ENCODE data around the gene ZBTB12.

Gene ZBTB12

GRCh38 chr6:31896856-31897611, 4.9 kb downstream of the ZBTB12 start:
- no peak for DNase-seq (ENCODE audit: low read depth)

GRCh38 chr6:31896493-31896855, 5.4 kb downstream of the ZBTB12 start:
- DNase-seq (ENCODE audit: low read depth): no peak

- no peak for DNase-seq (ENCODE audit: low read depth)
Observed at GRCh38 chr6:31892821-31893220, 9.1 kb downstream of the ZBTB12 start.

DNA sequence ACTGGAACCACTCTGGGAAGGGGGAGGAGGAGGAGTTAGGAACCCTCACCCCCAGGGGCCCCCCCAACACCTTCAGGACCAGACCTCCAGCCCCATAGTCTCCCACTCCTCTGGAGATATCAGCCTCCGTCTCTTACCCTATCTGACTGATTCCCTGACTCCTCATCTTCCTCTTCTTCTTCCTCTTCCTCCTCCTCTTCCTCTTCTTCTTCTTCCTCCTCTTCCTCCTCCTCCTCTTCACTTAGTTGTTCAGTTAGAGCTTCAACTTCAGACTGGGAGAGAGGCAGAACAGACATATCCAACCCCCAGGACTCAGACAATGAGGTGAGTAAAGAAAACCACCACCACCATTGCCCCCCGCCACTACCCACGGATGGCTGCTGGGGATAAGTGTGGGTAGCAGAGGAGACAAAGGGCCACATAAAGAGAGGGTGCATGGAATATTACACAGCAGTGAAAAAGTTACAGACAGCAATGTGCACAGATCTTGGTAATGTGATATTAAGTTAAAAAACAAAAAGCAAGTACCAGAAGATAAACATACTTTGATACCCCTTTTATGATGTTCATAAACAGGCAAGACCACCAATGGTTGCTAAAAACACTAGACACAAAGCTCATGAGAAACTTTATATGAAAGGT, 12.4 kb downstream of the ZBTB12 start:
- no peak for DNase-seq (ENCODE audit: low read depth)

- no peak for DNase-seq (ENCODE audit: low read depth)
Observed at GRCh38 chr6:31888276-31889258, 13.3 kb downstream of the ZBTB12 start.

DNA sequence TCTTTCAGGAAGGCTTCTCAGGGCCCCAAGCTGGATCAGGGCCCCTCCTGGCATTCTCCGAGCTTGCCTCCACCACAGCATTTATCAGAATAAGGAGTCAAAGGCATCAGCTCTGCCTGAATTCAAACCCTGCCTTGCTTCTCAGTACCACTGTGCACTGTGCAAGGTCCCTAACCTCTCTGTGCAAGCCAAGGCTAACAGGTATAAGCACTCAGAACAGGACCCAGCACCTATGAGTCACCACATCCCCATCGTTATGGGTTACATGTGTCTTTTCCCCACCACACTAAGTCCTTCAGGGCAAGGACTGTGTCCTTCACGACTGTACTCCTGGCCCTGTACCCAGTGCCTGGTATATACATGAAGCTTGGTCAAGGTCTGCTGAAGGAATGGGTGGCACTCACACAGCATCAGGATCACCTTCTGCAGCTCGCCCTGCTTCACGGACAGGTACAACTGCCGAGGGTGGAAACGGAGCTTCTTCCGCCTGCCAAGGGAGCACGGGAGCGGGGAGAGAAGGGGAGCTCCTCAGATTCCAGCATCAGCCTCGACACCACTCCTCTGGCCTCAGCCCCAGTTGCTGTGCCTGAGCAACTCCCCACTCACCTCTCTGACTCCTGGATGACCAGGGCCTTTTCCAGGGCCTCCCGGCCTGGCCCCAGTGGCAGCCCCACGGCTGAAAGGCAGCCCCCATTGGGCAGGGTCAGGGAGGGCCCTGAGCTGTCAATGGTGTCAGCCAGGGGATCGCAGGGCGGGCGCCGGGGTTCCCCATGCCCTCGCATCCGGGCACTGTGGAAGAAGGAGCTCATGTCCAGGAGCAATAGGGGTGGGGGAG, 14.5 kb downstream of the ZBTB12 start:
- DNase-seq (ENCODE audit: low read depth): no peak

GRCh38 chr6:31886541-31886991, 15.3 kb downstream of the ZBTB12 start:
- no peak for DNase-seq (ENCODE audit: low read depth)

- no peak for DNase-seq (ENCODE audit: low read depth)
Observed at GRCh38 chr6:31884528-31885035, 17.3 kb downstream of the ZBTB12 start.

DNA sequence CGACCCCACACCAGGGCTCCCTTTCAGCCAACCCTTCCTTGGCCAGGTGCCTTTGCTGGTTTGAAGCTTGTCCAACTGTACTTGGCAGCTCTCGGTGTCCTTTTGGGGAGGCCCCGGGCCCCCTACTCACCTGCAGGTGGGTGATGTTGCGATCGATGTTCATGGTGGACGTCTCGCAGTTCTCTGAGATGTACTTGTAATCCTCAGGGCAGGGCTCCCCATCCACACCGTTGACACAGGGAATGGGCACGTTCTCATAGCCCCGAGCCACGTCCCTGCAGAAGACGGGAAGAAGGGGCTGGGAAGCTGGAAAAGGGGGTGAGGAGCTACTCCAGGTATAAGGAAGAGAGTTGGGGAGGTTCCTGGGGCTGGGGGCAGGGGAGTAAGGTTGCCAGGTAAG, 18.2 kb downstream of the ZBTB12 start:
- no peak for DNase-seq (ENCODE audit: low read depth)

- no peak for DNase-seq (ENCODE audit: low read depth)
Observed at GRCh38 chr6:31882344-31882743, 19.5 kb downstream of the ZBTB12 start.

- no peak for DNase-seq (ENCODE audit: low read depth)
Observed at GRCh38 chr6:31881136-31881859, 20.6 kb downstream of the ZBTB12 start.

DNA sequence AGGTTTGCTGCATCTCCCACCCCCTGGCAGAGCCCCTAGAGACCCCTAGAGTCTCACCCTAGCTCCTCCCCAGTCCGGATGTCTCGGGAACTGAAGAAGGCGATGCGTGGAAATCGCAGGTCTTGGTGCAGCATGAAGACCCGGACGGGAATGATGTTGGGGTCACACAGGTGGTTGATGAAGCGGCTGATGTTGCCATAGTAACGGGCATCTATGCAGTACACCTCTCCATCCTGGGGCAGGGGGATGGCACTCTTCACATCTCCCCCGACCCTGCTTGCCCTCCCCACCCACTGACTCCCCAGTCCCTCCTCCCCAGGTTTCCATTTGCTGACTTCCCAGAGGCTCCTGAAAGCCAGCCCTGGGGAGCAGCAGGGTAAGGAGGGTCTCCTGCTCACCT, 21.3 kb downstream of the ZBTB12 start:
- DNase-seq (ENCODE audit: low read depth): no peak

- DNase-seq (ENCODE audit: low read depth): no peak
Observed at GRCh38 chr6:31879901-31880300, 22.0 kb downstream of the ZBTB12 start.

- DNase-seq (ENCODE audit: low read depth): no peak
Observed at GRCh38 chr6:31879143-31879542, 22.7 kb downstream of the ZBTB12 start.

DNA sequence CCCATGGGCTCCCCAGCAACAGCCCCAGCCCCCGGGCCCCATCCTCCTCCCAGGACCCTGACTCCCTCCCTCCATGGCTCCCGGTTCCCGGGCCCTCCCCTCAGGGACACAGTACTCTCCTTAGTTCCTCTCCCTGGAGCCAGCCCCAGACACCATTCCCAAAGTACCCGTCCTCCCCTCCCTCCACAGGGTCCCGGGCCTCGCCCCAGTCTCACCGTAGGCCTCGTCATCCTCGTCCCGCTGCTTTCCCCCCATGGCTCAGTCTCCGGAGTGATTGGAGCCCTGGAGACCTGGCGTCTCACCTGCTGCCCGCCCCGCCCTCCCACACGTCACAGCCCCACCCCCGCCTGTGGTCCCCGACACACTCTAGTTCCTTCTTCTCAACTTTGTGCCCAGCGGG, 23.2 kb downstream of the ZBTB12 start, which contains the start of gene SLC44A4:
SLC44A4 (minus strand) TSS at position 272 of the 400 bp plus-strand sequence; CDS start at position 255, 17 bp downstream.
- DNase-seq (ENCODE audit: low read depth): no peak

DNA sequence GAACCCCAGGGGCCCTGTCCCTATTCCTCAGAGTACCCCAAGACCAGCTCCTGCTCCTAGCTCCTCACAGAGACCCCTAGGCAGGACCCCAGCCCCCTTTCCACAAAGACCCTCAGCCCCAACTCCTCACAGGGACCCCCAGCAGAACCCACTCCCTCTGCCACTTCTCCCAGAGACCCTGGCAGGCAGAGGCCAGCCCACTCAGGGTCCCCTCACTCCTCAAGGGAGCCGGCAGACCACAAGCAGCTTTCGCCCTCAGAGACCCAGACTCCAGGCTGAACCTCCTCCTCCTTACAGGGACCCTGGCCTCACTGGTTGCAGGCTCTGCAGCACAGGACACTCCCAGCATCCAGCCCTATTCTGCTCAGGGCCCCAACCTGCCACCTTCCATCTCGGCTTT, 23.7 kb downstream of the ZBTB12 start:
- no peak for DNase-seq (ENCODE audit: low read depth)

- DNase-seq (ENCODE audit: low read depth): no peak
Observed at GRCh38 chr6:31877651-31878161, 24.2 kb downstream of the ZBTB12 start.

DNA sequence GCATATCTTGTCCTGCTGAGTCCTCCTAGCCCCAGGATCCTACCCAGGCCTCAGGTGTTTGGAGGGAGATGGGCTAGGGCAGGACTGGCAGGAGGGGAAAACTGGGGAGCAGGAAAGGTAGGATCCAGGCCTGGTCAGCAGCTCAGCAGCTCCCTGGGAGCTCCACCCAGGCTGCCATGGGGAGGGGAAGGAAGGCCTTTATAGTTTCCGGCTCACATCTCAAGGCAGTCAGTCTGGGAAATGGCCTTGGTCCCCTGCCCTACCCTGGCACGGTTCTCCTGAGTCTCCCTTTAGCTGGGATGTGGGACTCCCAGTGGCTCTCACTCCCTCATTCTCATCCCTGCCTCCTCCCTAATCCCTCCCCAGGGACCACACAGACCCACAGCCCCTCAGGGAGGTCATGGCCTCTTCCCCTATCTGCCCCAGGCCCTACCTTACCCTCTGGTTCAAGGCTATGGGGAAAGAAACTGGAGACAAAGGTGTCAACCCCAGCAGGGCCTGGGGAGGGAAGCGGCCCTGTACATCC, 24.7 kb downstream of the ZBTB12 start:
- DNase-seq (ENCODE audit: low read depth): no peak

GRCh38 chr6:31876357-31876756, 25.5 kb downstream of the ZBTB12 start:
- no peak for DNase-seq (ENCODE audit: low read depth)

GRCh38 chr6:31875877-31876276, 26.0 kb downstream of the ZBTB12 start:
- no peak for DNase-seq (ENCODE audit: low read depth)
